HepG2 (cell line): ENCODE data around the gene TAL2. TPM values are rescaled to one million over a fixed set of nuclear protein-coding genes. Genes with fewer than 3 reads are reported as not detected.

Source experiments
- BCL3 ChIP-seq: sonication (generic); formaldehyde crosslinking; IDR thresholded peaks from 2 replicates; pipeline ENCODE4 v1.5.1; 2020; ENCODE audit warnings: mild to moderate bottlenecking, missing genetic modification reagents, moderate library complexity
- FOXM1 ChIP-seq: sonication (generic); formaldehyde crosslinking; IDR thresholded peaks from 2 replicates; pipeline ENCODE4 v1.5.0; 2020; ENCODE audit warnings: missing genetic modification reagents
- FOXP4 ChIP-seq: sonication (generic); formaldehyde crosslinking; IDR thresholded peaks from 2 replicates; pipeline ENCODE4 v1.4.0; 2020; ENCODE audit warnings: missing genetic modification reagents
- KDM1A ChIP-seq: IDR thresholded peaks from 2 replicates; pipeline ENCODE4 v1.6.1; 2016; ENCODE audit warnings: missing compliant biosample characterization
- MAFK ChIP-seq, 2 experiments: IDR thresholded peaks in 1 of 2; conservative IDR thresholded peaks in 1 of 2; 2 replicates each; pipeline ENCODE4 v1.6.1; 2011; ENCODE audit warnings: improper control_type of control experiment in 2 of 2, low read length in 2 of 2
- NCOA2 ChIP-seq: sonication (generic); formaldehyde crosslinking; IDR thresholded peaks from 2 replicates; pipeline ENCODE4 v1.8.0; 2022; ENCODE audit warnings: inconsistent platforms
- NFYB ChIP-seq: sonication (generic); formaldehyde crosslinking; IDR thresholded peaks from 2 replicates; pipeline ENCODE4 v1.4.0; 2020; ENCODE audit warnings: missing genetic modification reagents
- RBFOX2 ChIP-seq: fragments of 200-400 bp; formaldehyde crosslinking; IDR thresholded peaks from 2 replicates; pipeline ENCODE4 v1.6.1; 2017; ENCODE audit warnings: low read depth, mild to moderate bottlenecking, low read length
- RFXAP ChIP-seq: sonication (generic); formaldehyde crosslinking; IDR thresholded peaks from 2 replicates; pipeline ENCODE4 v1.4.0; 2020; ENCODE audit warnings: missing genetic modification reagents, borderline replicate concordance
- RXRA ChIP-seq: sonication (generic); formaldehyde crosslinking; IDR thresholded peaks from 2 replicates; pipeline ENCODE4 v1.5.1; 2020; ENCODE audit warnings: missing genetic modification reagents
- SMAD1 ChIP-seq: sonication (generic); formaldehyde crosslinking; IDR thresholded peaks from 2 replicates; pipeline ENCODE4 v1.4.0; 2020; ENCODE audit warnings: missing genetic modification reagents, low read depth, mild to moderate bottlenecking, borderline replicate concordance
- ZNF230 ChIP-seq: sonication (generic); formaldehyde crosslinking; IDR thresholded peaks from 2 replicates; pipeline ENCODE4 v1.4.0; 2020; ENCODE audit warnings: mild to moderate bottlenecking, missing genetic modification reagents
- ZNF292 ChIP-seq: sonication (generic); formaldehyde crosslinking; IDR thresholded peaks from 2 replicates; pipeline ENCODE4 v1.8.1; 2022; ENCODE audit warnings: mild to moderate bottlenecking, low read depth, missing genetic modification reagents, borderline replicate concordance
- ZNF296 ChIP-seq: sonication (generic); formaldehyde crosslinking; conservative IDR thresholded peaks from 2 replicates; pipeline ENCODE4 v1.5.0; 2020; ENCODE audit warnings: mild to moderate bottlenecking, missing genetic modification reagents
- ZNF34 ChIP-seq: sonication (generic); formaldehyde crosslinking; IDR thresholded peaks from 2 replicates; pipeline ENCODE4 v1.4.0; 2020; ENCODE audit warnings: mild to moderate bottlenecking, missing genetic modification reagents, borderline replicate concordance
- ZNF513 ChIP-seq: sonication (generic); formaldehyde crosslinking; conservative IDR thresholded peaks from 2 replicates; pipeline ENCODE4 v1.5.0; 2020; ENCODE audit warnings: missing genetic modification reagents
- ZNF75D ChIP-seq: sonication (generic); formaldehyde crosslinking; IDR thresholded peaks from 2 replicates; pipeline ENCODE4 v1.8.1; 2023; ENCODE audit warnings: missing genetic modification reagents, mild to moderate bottlenecking, borderline replicate concordance
- ZSCAN12 ChIP-seq: sonication (generic); formaldehyde crosslinking; IDR thresholded peaks from 2 replicates; pipeline ENCODE4 v1.9.0; 2021; ENCODE audit warnings: mild to moderate bottlenecking, missing genetic modification reagents
- polyA plus RNA-seq, 8 experiments: library from polyadenylated mRNA; depleted of rRNA in 3 of 8; stranded (reverse) in 7 of 8; unstranded in 1 of 8; fragments of >200 nt; fragmentation: Illumina TruSeq in 4 of 8; extraction: Trizol in 4 of 8; gene quantifications; 2 replicates each; pipeline versions ENCODE4 v1.2.1 to v1.2.3, GENCODE V29; 2011 to 2016; ENCODE audit warnings: low read depth in 4 of 8, missing spikeins in 1 of 8, mixed read lengths in 1 of 8; ENCODE audit not compliant: insufficient read depth in 1 of 8
- total RNA-seq, 5 experiments: library from RNA; depleted of rRNA; stranded (reverse); fragments of >200 nt; fragmentation: Illumina TruSeq; extraction: Trizol; gene quantifications; 2 replicates each; pipeline ENCODE4 v1.2.3, GENCODE V29; 2016; ENCODE audit warnings: low read depth in 1 of 5
- TF ChIP-seq, protein P1 (sequence below): sonication (generic); formaldehyde crosslinking; IDR thresholded peaks from 2 replicates; pipeline ENCODE4 v1.4.0; 2020; ENCODE audit warnings: missing genetic modification reagents
- TF ChIP-seq, protein P2 (sequence below): sonication (generic); formaldehyde crosslinking; IDR thresholded peaks from 2 replicates; pipeline ENCODE4 v1.4.0; 2020; ENCODE audit warnings: low read depth, mild to moderate bottlenecking, missing genetic modification reagents

Gene TAL2
- total and polyA plus RNA-seq, 2 of the 13 experiments (the other 11 are each of a cell fraction or from before 2014, with no cell fraction given), result 0.22 TPM; not detected in 1

DNA sequence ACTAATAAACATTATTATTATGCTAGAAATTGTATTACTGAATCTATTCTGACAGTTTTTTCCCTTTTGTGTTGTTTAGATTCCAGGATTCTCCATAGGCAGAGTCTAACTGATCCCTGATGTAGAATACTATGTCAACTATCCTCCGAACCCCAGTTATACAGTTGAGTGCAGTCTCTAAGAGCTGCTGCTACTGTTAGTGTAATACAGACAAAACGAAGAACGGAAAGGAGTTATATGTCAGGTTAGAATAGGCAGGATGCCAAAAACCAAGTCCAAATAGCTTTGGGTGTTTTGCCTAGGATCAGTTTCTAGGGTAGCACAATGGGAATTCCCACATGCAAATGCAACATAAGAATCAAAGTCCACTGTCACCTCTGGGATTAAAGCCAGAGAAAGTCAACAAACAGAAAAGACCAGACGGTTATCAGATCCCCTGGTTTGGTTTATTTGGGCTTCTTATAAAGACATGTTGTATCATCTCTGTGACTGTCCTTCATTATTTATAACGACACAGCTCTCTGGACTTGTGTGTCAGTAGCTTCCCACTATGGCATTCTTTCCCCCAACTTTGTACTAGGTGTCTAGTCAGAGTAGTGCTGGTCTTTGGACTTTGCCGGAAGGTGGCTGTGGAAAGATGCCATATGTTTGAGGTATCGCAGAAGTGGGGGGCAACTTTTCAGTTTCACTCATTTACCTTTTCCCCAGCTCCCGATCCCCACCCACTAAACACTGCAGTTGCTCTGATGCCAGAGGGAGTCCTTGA is 17.2 kb downstream of the TAL2 start (continued):
- no peak for TF ChIP-seq ZSCAN12 (CRISPR knock-in tag)
- TF ChIP-seq NCOA2 (CRISPR knock-in tag), result no peak
- no peak for TF ChIP-seq FOXM1 (CRISPR knock-in tag)
- TF ChIP-seq, protein P1, sequence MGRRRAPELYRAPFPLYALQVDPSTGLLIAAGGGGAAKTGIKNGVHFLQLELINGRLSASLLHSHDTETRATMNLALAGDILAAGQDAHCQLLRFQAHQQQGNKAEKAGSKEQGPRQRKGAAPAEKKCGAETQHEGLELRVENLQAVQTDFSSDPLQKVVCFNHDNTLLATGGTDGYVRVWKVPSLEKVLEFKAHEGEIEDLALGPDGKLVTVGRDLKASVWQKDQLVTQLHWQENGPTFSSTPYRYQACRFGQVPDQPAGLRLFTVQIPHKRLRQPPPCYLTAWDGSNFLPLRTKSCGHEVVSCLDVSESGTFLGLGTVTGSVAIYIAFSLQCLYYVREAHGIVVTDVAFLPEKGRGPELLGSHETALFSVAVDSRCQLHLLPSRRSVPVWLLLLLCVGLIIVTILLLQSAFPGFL (CRISPR knock-in tag), result no peak
- TF ChIP-seq SMAD1, result no peak
- TF ChIP-seq RFXAP (CRISPR knock-in tag), result no peak
- no peak for TF ChIP-seq MAFK (conservative IDR thresholded peaks at IDR 0.05 in 1 of 2, IDR thresholded peaks at IDR 0.05 in 1 of 2; ENCODE audit: low read length in 2 of 2)
- no peak for TF ChIP-seq NFYB
- no peak for TF ChIP-seq ZNF513 (CRISPR knock-in tag)
- TF ChIP-seq BCL3 (CRISPR knock-in tag), result no peak
- 0 out of 2 replicates have a peak, but pooled peaks have one; percentile 33 for TF ChIP-seq FOXP4 (CRISPR knock-in tag)
- TF ChIP-seq ZNF75D, result no peak
- TF ChIP-seq RBFOX2, result no peak
- TF ChIP-seq ZNF292 (CRISPR knock-in tag), result no peak
- TF ChIP-seq, protein P2, sequence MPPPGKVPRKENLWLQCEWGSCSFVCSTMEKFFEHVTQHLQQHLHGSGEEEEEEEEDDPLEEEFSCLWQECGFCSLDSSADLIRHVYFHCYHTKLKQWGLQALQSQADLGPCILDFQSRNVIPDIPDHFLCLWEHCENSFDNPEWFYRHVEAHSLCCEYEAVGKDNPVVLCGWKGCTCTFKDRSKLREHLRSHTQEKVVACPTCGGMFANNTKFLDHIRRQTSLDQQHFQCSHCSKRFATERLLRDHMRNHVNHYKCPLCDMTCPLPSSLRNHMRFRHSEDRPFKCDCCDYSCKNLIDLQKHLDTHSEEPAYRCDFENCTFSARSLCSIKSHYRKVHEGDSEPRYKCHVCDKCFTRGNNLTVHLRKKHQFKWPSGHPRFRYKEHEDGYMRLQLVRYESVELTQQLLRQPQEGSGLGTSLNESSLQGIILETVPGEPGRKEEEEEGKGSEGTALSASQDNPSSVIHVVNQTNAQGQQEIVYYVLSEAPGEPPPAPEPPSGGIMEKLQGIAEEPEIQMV, result no peak
- no peak for TF ChIP-seq ZNF34 (CRISPR knock-in tag)
- no peak for TF ChIP-seq KDM1A (CRISPR knock-in tag)
- TF ChIP-seq RXRA (CRISPR knock-in tag), result no peak
- no peak for TF ChIP-seq ZNF296
- no peak for TF ChIP-seq ZNF230 (CRISPR knock-in tag)
